Hepatic stellate cell (primary cell): ENCODE measurements around the gene RASGRF2.

Experiments used
- DNase-seq: peaks from one replicate; pipeline ENCODE4 v3.0.0; 2011; ENCODE audit warnings: low spot score

Gene RASGRF2

DNA sequence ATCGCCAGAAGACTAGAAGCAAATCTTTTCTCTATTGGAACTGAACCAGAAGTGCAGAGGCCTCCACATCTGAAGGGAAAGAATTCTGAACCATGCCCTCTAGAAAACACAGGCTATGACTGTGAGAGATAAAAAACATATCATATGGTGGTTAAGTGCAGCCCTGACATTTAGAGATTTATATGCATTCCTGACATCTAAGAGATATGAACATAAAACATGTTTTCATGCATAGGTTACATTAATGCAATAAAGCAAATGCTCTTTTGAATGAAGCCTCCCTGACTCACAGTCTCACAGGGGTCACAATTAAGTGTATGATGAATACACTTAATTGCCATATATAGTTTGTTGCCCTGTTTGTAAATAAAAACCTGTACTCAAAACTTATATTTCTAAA lies 244.0 kb downstream of the RASGRF2 start:
- no peak for DNase-seq

- no peak for DNase-seq
Measured at GRCh38 chr5:81205058-81205457, 244.9 kb downstream of the RASGRF2 start.

- peak; percentile 20 for DNase-seq
Measured at GRCh38 chr5:81207009-81207408, 246.8 kb downstream of the RASGRF2 start.

- DNase-seq: no peak
Measured at GRCh38 chr5:81208904-81209303, 248.7 kb downstream of the RASGRF2 start.

DNA sequence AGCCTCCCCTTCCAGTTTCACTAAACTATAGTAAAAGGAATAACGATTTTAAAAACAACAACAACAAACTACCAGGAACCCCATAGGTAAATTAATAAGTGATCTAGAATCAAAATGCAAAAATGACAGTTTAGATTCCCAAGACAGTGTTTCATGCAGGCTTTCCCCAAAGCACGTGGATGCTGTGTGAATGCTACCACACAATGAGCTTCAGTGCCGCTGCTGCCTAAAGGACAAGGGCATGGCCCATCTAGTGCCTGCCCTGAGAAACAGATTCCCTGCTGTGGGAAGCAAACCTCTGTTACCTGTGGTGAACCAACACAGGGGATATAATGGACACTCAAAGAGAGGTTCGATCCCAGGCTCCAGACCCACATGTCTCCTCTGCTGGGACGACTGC lies 249.2 kb downstream of the RASGRF2 start:
- no peak for DNase-seq

DNA sequence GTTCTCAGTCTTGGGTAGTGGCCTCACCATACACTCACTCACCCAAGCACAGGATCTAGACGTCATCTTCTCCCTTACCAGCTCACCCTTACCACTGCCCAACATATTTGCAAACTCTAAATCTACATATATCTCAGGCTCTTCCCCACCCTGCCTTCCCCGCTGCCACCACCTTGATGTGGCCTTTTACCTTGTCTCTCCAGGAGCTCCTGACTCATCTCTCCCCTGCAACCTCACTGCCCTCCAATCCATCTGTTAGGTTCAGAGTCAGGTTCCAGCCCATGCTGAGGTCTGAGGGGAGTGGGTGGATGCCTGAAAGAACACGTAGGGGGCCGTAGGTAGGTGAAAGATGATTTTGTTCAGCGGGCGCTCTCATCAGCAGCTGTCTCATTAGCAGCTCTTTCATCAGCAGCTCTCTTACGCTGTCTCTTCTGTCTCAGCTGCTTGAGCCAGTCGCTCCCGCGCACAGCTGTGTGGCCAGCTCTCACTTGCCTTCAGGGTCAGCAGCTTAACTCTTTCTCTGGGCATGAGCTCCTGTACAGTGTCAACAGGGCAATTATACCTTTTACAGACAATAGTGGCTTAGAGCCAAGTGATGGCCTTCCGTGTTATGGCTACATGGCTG lies 249.8 kb downstream of the RASGRF2 start:
- no peak for DNase-seq

DNA sequence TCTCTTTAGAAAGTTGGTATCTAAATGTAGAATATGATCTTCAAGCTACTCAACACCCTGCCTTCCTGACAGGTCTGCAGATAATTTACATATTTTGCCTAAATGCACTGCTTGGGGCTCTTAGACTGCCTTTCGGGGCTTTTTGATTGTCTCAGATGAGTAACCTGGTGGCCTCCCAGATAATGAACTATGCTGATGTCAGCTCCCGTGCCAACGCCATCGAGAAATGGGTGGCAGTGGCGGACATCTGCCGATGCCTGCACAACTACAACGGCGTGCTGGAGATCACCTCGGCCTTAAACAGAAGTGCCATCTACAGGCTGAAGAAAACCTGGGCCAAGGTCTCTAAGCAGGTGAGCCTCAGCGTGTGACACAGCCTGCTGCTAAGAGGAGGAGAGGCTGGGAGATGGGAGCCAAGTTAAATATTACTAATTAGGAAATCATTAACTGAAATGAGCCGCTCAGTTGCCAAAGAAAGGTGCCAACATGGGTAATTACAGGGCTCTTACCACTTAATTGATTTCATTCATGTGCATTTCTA lies 252.1 kb downstream of the RASGRF2 start:
- DNase-seq: no peak

- DNase-seq: no peak
Measured at GRCh38 chr5:81213070-81213469, 252.9 kb downstream of the RASGRF2 start.

DNA sequence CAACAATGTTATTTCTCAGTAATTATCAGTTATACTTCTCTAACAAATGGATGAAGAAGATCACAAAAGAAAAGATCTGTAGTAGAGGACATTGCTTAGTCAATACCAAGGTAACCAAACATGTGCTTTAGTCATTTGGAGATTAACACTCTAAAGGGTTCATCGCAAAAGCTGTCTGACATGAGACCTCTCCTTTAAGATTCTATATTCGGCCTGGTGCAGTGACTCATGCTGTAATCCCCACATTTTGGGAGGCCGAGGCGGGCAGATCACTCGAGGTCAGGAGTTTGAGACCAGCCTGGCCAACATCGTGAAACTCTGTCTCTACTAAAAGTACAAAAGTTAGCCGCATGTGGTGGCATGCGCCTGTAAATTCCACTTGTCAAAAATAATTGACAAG lies 254.7 kb downstream of the RASGRF2 start:
- DNase-seq: no peak

DNA sequence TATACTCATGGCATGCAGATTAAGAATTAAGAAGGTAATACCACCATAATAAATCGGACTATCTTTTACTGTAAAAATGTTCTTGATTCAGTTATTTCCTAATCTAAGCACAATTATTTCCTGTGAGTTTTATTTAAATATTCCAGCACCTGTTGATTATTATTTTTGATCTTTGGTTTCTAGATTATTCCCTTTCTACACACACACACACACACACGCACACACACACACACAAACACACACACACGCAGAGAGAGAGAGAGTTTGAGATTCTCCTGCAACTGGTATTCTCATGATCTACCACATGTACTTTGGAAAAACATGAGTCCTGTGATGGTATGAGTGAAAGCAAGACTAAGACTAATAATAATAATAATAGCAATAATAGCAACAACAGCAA lies 256.0 kb downstream of the RASGRF2 start:
- DNase-seq: no peak

DNA sequence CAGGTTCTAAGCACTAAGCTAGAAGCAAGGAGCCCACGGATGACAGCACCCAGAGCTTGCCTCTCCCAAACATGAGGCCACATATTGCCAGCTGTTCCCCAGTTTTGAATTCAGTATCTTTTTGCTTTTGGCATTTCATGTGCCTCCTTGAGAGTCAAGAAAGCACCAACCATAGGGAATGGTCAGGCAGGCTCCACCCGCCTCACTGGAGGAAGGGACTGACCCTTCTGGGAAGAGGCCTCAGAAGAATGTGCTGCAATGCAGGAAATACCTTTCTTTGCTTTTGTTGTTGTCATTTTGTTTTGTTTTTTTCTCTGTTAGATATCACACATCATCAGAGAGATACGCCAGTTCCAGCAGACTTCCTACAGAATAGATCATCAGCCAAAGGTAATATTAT lies 259.2 kb downstream of the RASGRF2 start:
- no peak for DNase-seq

DNA sequence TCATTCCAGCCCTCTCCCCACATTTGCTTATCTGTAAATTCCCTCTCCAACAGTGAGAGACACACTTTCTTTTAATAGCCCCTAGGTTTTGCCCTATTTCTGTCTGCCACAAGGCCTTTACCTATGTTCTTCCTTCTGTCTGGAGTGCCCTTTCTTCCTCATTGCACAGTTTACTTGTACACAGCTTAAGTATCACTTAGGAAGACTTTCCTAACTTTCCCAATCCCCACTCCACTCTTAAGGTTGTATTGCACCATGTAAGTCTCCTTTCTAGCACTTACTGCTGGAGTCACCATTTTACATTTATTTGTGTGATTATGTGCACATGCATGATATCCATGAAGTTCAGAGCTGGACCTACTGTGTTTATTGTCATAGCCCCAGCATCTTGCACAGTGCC lies 262.1 kb downstream of the RASGRF2 start:
- no peak for DNase-seq

DNA sequence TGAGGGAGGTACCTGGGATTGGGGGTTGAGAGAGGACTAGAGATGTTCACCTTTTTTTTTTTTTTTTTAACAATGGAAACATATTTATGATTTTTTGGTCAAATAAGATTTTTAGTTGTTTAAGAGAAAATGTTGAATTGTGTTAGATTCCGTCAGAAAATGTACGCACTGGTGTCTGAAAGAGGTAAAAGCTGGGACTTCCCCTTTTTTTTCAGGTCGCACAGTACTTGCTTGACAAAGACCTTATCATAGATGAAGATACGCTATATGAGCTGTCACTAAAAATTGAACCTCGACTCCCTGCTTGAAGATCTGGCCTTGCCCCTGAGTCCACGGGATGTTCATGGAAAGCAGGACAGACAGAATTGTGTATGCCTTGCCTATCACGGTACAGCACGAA lies 265.3 kb downstream of the RASGRF2 start:
- DNase-seq: no peak

GRCh38 chr5:81226286-81226685 lies 266.1 kb downstream of the RASGRF2 start:
- no peak for DNase-seq

DNA sequence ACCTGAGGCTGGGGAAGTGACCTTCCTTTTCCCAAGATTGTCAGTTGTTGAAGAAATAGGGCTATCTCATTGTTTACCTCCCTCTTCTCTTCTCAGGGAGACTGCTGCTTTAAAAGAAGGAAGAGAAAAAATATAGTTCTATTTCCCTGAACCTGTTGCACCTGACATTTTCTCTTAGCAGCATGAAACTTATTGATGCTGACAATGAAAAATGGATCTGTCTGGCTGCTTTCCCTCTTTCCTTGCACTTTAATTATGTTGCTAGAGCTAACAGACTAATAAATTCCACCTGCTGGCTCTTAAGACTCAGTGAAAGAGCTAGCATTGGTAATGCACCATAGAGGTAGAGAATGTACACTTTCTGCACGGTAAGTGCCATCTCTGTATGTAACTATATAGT lies 266.8 kb downstream of the RASGRF2 start:
- no peak for DNase-seq

GRCh38 chr5:81228084-81228483 lies 267.9 kb downstream of the RASGRF2 start:
- DNase-seq: no peak

GRCh38 chr5:81230416-81230815 lies 270.3 kb downstream of the RASGRF2 start:
- DNase-seq: no peak

DNA sequence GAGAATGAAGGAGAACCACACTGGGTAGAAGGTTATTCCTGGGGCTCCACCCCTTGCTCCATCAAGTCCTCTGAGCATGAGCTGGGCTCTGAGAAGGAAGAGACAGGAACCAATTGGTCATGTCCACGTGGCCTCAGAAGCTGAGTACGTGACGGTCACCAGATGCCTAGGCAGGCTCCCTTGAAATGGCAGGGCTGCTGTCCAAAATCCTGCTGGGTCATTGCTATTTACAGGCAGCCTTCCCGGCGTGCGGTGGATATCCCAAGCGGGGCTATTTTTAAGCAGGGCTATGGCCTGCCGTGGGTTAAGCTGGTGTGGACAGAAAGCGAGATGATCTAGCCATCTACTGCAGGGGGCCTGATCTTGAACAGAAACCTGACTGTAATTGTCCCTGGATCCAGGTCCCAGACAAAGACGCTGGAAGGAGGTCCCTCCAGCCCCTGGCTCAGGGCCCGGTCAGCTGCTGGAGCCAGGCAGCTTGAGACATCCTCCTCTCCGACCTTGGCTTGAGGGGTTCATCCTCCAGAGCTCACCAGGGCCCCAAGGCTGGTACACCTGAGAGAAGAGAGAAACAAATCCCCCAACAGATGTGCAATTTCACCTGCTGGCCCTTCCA lies 272.4 kb downstream of the RASGRF2 start:
- peak; percentile 73 for DNase-seq

DNA sequence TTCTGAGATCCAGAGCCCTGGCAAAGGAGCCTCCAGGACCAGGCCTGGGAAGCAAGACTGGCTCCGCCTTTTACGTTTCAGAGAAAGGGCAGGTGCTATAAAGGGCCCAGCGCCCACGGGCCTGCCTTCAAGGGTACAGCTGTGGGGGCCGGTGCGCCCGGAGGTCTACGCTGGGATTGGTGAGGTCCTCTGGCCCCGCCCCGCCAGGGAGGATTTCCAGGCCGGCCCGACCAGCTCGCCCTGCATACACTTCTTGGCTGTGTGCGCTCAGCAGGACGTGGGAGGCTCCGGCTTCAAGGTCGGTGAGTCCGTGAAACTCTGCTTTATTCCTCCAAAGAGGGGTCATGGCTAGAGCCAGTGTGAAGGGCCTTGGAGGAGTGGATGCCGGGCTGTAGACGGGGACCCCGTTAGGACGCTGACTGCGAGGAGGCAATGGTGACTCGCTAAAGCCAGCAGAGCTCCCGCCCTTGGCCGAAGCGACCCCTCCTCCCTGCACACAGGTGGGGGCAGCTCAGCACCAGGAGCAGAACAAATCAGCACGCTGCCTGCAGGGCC lies 273.0 kb downstream of the RASGRF2 start, which contains the start of gene CKMT2:
Gene CKMT2, plus strand, starts transcription at position 243 of the 555 bp plus-strand sequence. CDS start 17,811 bp downstream, outside the sequence.
- peak; percentile 48 for DNase-seq

- no peak for DNase-seq
Measured at GRCh38 chr5:81234299-81234698, 274.1 kb downstream of the RASGRF2 start.

- DNase-seq: no peak
Measured at GRCh38 chr5:81234801-81235200, 274.6 kb downstream of the RASGRF2 start.

- no peak for DNase-seq
Measured at GRCh38 chr5:81235287-81236072, 275.3 kb downstream of the RASGRF2 start.

DNA sequence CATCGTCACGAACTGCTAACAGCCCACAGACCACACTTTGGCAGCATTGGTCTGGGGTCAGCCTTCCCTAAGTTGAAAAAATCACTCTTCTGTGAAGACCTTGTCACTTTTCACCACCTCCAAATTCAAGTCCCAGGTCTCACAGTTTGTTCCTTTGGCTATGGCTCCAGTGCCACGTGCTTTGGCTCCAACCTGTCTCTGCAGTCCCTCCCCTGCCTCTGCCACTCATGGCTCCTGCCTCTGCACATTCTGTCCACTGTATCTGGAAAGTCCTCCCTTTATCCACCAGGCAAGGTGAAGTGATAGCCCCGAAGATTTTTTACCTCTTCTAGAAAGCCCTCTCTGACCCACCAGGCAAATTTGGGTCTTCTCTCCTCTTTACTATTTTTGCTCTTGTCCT lies 278.3 kb downstream of the RASGRF2 start:
- no peak for DNase-seq
